ENCODE results near the gene HERC3.
A peak's percentile ranks its signal among the peaks of the same experiment; 100 is the strongest.

Gene HERC3

GRCh38 chr4:88621763-88622327, 29.6 kb downstream of the HERC3 start:
- no peak overlapping the region for H3K27ac Mint-ChIP-seq
- no peak for DNase-seq (ENCODE audit: low spot score in 2 of 2)
- peaks cover 39% of the 10 kb centered on the region for H3K36me3 Mint-ChIP-seq
- H3K4me3 Mint-ChIP-seq, result no peak overlapping the region
- H3K9me3 Mint-ChIP-seq, result peaks cover 3% of the 10 kb centered on the region
- ATAC-seq, result no peak
- peaks cover 48% of the 10 kb centered on the region for H3K4me1 Mint-ChIP-seq

- Mint-ChIP-seq H3K9me3 (peaks cover 3% of the 10 kb centered on the region), H3K36me3 (peaks cover 30% of the 10 kb centered on the region), H3K27ac (no peak overlapping the region), H3K4me3 (no peak overlapping the region), H3K4me1 (peaks cover 39% of the 10 kb centered on the region)
- ATAC-seq, result peak; percentile 88
- no peak for DNase-seq (ENCODE audit: low spot score in 2 of 2)
These were observed 30.8 kb downstream of the HERC3 start for GRCh38 chr4:88623097-88623496.

GRCh38 chr4:88628746-88629145, 36.5 kb downstream of the HERC3 start:
- Mint-ChIP-seq H3K4me1 (peaks cover 33% of the 10 kb centered on the region), H3K4me3 (no peak overlapping the region), H3K27ac (no peak overlapping the region), H3K36me3 (peaks cover 7% of the 10 kb centered on the region), H3K9me3 (peaks cover 15% of the 10 kb centered on the region)
- no peak for DNase-seq (ENCODE audit: low spot score in 2 of 2)
- no peak for ATAC-seq

DNA sequence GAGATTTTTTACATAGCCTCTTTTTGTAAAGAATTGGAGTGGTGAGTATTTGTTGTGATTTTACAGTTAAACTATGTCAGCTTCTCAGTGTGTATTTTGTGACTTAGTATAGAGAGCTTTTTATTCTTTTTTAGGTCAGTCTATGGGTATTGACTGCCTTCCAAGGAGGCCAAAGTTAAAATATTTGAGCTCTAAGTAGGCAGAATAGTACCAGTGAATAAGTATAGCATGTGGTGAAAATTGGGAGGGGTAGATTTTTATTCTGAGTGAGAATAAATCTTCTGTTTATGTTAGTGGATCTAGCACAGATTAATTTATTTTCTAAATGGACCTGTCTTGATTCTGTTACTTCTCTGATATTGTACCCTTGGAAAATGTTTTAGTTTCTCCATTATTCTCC, 37.5 kb downstream of the HERC3 start:
- H3K4me1 Mint-ChIP-seq, result peaks cover 35% of the 10 kb centered on the region
- peaks cover 7% of the 10 kb centered on the region for H3K36me3 Mint-ChIP-seq
- H3K4me3 Mint-ChIP-seq, result no peak overlapping the region
- no peak overlapping the region for H3K27ac Mint-ChIP-seq
- DNase-seq (ENCODE audit: low spot score in 2 of 2) (no peak), ATAC-seq (no peak)
- H3K9me3 Mint-ChIP-seq, result peaks cover 13% of the 10 kb centered on the region

DNA sequence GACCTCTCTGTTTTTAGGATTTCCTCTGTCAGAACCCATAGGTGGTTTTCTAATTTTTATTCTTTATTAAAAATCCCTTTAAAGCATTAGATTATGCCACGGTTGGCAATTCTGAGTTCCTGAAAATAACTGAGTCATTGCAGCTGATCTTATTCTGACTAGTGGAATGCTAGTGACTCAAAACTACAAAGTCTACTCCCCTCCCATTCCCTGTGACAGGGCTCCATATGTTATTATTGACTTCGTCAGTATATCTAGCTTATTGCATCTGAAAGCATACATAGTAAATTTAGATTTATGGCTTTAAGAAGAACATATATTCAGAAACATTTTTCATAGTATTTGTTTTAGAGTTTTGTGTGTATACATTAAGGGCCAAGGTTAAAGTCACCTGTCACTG, 38.5 kb downstream of the HERC3 start:
- Mint-ChIP-seq H3K27ac (no peak overlapping the region), H3K9me3 (peaks cover 16% of the 10 kb centered on the region), H3K4me3 (no peak overlapping the region), H3K36me3 (peaks cover 6% of the 10 kb centered on the region), H3K4me1 (peaks cover 38% of the 10 kb centered on the region)
- peak; percentile 94 for ATAC-seq
- DNase-seq (ENCODE audit: low spot score in 2 of 2), result no peak

GRCh38 chr4:88643932-88644331, 51.7 kb downstream of the HERC3 start:
- no peak for ATAC-seq
- Mint-ChIP-seq H3K4me3 (no peak overlapping the region), H3K27ac (no peak overlapping the region), H3K9me3 (peaks cover 6% of the 10 kb centered on the region), H3K4me1 (peaks cover 42% of the 10 kb centered on the region), H3K36me3 (peaks cover 4% of the 10 kb centered on the region)
- no peak for DNase-seq (ENCODE audit: low spot score in 2 of 2)

DNA sequence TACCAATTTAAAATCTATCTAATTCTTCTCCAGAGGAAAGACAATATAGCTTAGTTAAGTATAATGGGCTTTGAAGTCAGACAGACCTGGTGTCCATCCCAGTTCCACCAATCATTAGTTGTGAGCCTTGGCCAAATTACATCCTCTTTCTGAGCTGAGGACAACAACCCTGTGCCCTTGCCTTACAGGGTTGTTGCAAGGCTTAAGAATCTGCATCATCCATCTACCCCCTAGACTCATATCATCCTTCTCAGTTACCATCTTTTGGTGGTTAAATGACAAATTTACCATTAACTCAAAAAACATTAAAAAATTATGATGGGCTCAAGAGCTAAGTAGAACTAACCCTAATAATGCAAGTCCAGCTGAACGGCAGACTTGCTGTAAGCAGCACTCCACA, 53.7 kb downstream of the HERC3 start:
- H3K4me1 Mint-ChIP-seq, result peaks cover 36% of the 10 kb centered on the region
- H3K9me3 Mint-ChIP-seq, result peaks cover 3% of the 10 kb centered on the region
- DNase-seq (ENCODE audit: low spot score in 2 of 2) (no peak), ATAC-seq (peak; percentile 53)
- H3K36me3 Mint-ChIP-seq, result peaks cover 4% of the 10 kb centered on the region
- no peak overlapping the region for H3K27ac Mint-ChIP-seq
- H3K4me3 Mint-ChIP-seq, result no peak overlapping the region

DNA sequence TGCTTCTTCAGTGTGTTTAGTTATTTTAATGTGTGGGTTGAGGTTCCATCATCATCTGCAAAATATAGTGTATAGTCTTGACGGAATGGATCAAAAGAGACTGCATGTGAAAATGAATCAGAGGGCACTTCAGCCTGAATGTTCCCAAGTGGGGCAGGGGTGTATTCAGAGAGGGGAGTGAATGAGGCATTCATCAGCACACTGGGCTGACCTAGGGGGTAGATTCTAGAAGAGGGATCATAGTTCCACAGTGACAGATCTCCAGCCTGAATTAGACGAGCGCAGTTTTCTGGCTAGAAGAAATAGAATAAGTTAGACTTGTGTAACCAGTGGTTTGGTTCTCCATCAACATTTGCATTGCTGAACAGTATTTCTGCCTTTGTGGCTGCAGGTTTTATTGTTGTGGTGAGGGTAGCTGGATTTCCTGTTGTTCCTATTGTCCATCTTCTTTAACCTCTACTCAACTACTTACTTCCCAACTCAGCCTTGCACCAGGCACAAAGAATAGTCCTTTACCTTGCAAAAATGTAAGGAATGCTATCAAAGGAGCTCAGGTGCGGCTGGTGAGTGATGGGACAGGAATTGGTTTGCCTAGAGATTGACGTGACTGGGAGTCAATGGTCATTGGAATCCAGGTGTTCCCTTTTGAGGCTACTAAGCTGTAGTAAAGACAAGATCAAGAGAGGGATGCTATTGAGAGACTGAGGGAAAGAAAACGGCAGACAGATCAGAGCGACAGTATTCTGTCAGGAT, 54.4 kb downstream of the HERC3 start:
- DNase-seq (ENCODE audit: low spot score in 2 of 2) (no peak), ATAC-seq (no peak)
- H3K4me3 Mint-ChIP-seq, result no peak overlapping the region
- H3K4me1 Mint-ChIP-seq, result peaks cover 36% of the 10 kb centered on the region
- H3K36me3 Mint-ChIP-seq, result peaks cover 8% of the 10 kb centered on the region
- H3K9me3 Mint-ChIP-seq, result no peaks in the 10 kb centered on the region
- H3K27ac Mint-ChIP-seq, result no peak overlapping the region

DNA sequence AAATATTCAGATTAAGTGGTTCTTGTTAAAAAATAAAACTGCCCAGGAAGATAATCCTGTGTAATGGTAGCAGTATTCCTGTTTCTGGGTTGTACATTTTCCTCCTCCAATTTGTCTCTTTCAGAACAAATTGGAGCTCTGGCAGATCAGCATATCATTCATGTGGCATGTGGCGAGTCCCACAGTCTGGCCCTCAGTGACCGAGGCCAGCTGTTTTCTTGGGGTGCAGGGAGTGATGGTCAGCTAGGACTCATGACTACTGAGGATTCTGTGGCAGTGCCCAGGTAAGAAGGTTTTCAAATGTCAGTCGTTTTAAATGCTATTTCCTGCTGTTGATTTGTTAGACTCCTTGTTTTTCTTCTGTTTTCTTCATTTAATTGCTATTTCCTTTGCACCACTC, 57.4 kb downstream of the HERC3 start:
- DNase-seq (ENCODE audit: low spot score in 2 of 2) (no peak), ATAC-seq (no peak)
- Mint-ChIP-seq H3K9me3 (no peaks in the 10 kb centered on the region), H3K27ac (no peak overlapping the region), H3K4me3 (no peak overlapping the region), H3K4me1 (peaks cover 43% of the 10 kb centered on the region), H3K36me3 (peaks cover 32% of the 10 kb centered on the region)

DNA sequence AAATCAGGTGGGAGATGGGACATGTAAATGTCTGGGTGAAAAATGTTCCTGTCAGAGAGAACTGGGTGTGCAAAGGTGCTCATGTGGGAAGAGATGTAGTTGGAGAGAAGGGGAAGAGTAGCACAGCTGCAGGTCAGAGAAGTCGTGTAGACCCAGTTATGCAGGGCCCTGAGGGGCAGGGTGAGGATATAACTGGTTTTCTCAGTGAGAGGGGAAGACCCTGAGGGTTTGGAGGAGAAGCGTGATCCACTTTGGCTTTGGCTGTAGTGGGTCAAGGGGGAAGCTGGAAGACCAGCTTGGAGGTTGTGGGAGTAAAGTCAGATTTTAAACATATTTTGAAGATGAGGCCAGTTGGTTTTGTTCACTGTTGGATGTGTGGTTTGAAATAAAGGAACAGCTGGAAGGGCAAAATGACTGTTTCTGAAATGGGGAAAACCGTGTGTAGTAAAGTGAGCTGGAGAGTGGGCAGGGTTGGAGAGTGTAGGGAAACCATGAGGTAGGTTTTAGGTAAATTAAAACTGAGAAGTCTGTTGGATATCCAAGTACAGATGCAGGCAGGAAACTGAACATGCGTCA, 61.2 kb downstream of the HERC3 start:
- peak overlapping the region; percentile 90 for H3K27ac Mint-ChIP-seq
- no peak for DNase-seq (ENCODE audit: low spot score in 2 of 2)
- no peaks in the 10 kb centered on the region for H3K9me3 Mint-ChIP-seq
- peaks cover 22% of the 10 kb centered on the region for H3K4me1 Mint-ChIP-seq
- peaks cover 60% of the 10 kb centered on the region for H3K36me3 Mint-ChIP-seq
- no peak overlapping the region for H3K4me3 Mint-ChIP-seq
- ATAC-seq, result no peak

DNA sequence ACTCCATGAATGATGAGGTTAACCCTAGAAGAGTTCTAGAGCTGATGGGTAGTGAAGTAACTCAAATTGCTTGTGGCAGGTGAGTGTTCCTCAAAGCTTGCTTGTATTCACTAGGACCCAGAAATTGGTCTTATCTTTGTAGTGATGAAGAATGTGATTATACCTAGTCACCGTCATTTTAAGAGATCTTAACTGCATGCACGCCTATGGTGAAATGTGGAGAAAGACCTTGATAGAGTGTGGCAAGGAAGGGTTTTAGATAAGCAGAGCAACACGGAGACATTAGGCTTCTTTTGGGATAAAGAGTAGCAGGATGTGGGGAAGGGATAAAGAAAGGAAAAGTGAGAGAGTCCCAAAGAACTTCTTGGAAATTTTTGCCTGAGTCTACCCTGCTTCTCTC, 62.9 kb downstream of the HERC3 start:
- no peak overlapping the region for H3K27ac Mint-ChIP-seq

GRCh38 chr4:88659055-88659889, 67.0 kb downstream of the HERC3 start:
- Mint-ChIP-seq H3K4me1 (peaks cover 6% of the 10 kb centered on the region), H3K4me3 (no peak overlapping the region), H3K27ac (peak overlapping the region; percentile 35), H3K9me3 (no peaks in the 10 kb centered on the region), H3K36me3 (peaks cover 84% of the 10 kb centered on the region)
- ATAC-seq, result peak; percentile 78
- DNase-seq (ENCODE audit: low spot score in 2 of 2), result peak in 1 of 2 donors; percentile 51

More for the DNA sequence above, 62.9 kb downstream of the HERC3 start:
- no peak for ATAC-seq
- no peak for DNase-seq (ENCODE audit: low spot score in 2 of 2)
- Mint-ChIP-seq H3K4me1 (peaks cover 14% of the 10 kb centered on the region), H3K36me3 (peaks cover 73% of the 10 kb centered on the region), H3K4me3 (no peak overlapping the region), H3K9me3 (no peaks in the 10 kb centered on the region)

GRCh38 chr4:88659890-88660208, 67.6 kb downstream of the HERC3 start:
- Mint-ChIP-seq H3K36me3 (peaks cover 84% of the 10 kb centered on the region), H3K27ac (no peak overlapping the region), H3K4me1 (peaks cover 6% of the 10 kb centered on the region), H3K4me3 (no peak overlapping the region), H3K9me3 (no peaks in the 10 kb centered on the region)
- DNase-seq (ENCODE audit: low spot score in 2 of 2) (no peak), ATAC-seq (no peak)

DNA sequence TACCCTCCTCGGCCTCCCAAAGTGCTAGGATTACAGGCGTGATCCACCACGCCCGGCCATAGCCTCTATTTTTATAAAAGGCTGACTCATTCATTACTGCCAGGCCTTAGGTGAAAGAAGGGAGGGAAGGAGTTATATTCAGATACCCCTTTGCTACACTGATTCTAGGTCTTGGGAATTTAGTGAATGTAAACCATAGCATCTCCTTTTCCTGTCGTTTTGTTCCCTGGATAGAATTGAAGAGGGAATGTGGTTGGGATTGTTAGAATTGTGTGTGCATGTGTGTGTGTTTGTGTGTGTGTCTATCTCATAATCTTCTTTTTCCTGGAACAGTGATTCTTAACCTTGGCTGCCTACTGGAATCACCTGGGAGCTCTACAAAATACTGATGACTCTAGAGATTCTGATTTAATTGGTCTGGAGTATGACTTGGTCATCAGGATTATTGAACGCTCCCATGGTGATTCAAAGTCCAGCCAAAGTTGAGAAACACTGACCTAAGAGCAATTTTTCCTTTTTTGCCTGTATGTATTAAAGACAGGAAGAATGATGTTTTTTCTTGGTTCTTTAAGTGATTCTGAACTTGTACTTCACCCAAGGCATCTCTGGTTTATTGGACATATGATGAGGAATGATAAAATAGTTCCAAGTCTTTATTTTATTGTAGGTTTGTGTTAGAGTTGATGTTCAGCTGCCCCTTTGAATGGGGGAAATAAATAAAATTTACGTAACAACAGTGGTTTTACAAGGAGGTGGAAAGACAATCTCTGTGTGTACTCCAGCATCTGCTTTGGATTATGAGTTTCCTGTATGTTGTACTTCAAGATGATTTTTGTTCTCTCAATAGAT, 68.4 kb downstream of the HERC3 start:
- H3K36me3 Mint-ChIP-seq, result peaks cover 84% of the 10 kb centered on the region
- ATAC-seq (no peak), DNase-seq (ENCODE audit: low spot score in 2 of 2) (no peak)
- H3K4me1 Mint-ChIP-seq, result peaks cover 6% of the 10 kb centered on the region
- no peak overlapping the region for H3K4me3 Mint-ChIP-seq
- no peak overlapping the region for H3K27ac Mint-ChIP-seq
- no peaks in the 10 kb centered on the region for H3K9me3 Mint-ChIP-seq

GRCh38 chr4:88661739-88662138, 69.5 kb downstream of the HERC3 start:
- DNase-seq (ENCODE audit: low spot score in 2 of 2) (no peak), ATAC-seq (no peak)
- Mint-ChIP-seq H3K4me3 (no peak overlapping the region), H3K9me3 (no peaks in the 10 kb centered on the region), H3K27ac (no peak overlapping the region), H3K4me1 (peaks cover 6% of the 10 kb centered on the region), H3K36me3 (peaks cover 88% of the 10 kb centered on the region)
